ENCODE measurements around the gene CTIF.

The CTIF gene

DNA sequence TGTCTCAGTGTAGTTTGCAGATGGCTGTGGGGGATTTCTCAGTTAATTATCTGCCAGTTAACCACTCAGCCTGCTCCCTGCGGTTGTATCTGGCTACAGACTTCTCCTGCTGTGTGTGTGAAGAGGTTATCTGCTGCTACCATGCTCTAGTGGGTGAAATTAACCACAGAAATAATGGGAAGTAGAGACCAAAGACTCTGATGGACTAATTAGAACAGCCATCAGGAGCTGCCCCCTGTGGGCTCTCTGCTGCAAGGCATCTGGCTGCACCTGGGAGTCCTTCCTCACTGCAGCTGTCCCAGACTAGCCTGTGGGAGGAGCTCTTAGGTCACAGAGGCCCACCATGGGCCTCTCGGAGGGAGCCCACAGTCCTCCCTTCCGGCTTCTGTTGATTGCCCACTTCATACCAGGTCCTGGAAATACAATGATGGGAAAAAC lies 66.6 kb downstream of the CTIF start:
- DNase-seq: no peak

DNA sequence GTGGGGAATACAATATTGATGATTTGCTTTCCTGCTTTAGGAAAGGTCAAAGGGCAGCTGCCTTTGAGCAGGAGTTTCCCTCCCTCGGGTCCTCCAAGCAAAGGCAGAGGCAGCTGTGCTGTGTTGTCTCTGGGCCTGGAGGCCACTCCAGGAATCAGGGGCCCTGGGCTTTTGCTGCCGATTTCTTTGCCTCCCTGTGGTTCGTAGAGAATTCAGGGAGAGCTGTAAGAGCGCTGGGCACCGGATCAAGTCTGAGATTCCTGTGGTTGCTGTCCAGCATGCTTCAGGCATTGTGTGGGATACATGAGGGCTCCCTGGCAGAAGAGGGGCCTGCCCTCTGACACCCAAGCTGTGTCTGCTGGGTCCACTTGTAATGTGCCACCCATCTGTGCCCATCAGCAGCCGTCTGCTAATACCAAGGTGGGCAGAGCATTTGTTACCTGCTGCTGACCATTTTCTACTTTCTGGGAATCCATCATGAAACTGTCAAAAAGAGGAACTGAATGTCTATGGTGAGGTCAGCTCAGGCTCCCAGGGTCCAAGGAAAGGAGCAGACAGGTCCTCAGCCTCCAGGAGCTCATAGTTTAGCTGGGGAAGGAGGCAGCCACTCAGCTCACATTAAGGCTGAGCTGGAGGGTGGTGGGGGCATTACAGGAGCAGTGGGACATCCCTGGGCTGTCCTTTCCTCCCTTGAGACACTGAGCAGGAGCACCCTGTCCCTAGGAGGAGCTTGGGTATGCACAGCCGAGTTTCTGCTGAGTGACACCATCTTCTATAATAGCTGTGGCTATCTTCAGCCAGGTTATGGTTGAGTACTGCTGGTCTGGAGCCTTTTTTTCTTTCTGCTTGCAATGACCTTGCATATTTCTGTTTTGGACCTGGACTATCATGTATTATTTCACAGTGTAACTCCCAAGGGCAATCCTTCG lies 68.5 kb downstream of the CTIF start:
- no peak for DNase-seq

GRCh38 chr18:48608581-48608980 lies 69.8 kb downstream of the CTIF start:
- no peak for DNase-seq

GRCh38 chr18:48609114-48609513 lies 70.3 kb downstream of the CTIF start:
- DNase-seq: no peak

- no peak for DNase-seq
Measured at GRCh38 chr18:48609820-48610815, 71.3 kb downstream of the CTIF start.

DNA sequence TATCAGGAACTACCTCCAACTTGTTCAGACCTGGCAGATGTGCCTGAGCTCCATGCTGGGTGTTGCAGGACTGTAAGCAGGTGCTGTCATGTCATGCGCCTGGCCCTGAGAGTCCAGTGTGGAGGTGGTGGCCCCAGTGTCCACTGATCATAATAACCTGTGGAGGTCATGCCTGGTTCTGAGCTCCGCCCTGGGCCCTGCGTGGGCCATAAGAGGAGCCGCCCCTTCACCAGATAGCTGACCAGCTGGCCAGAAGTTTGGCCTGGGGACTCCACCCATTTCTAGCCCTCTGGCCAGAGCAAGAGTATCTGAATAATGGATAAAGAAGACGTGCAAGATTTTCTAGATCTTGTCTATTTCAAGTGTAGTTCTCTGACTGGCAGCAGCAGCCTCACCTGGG lies 72.4 kb downstream of the CTIF start:
- DNase-seq: no peak

DNA sequence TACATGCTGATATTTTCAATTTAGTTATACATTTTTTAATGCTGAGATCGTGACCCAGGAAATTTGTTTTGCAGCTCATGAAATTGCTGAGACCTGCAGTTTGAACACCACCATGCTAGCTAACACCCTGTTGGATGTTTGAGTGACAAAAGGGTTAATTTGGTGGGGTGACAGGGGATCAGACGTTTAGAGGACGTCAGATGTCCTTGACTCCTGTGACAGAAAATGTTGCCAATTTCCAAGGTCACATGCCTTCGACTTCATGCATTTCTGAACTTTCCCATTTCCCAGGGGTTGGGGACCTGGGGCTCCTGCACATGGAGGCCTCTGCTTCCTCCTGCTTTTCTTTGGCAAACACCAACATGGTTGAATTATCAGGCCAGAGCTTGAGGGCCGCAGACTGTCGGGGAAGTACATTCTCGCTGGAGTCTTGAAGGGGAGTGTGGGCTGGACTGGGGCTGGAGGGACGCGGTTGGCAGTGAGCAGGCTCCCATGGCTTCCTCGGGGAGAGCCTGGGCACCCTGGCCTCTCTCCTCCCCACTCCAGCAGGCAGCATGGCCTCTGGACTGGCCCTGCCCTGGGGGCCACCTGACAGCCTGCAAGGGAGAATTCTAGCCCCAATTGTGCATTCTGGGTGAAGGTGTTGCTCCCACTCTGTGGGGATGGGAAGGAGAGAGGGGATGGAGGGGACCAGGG lies 73.1 kb downstream of the CTIF start:
- DNase-seq: no peak

DNA sequence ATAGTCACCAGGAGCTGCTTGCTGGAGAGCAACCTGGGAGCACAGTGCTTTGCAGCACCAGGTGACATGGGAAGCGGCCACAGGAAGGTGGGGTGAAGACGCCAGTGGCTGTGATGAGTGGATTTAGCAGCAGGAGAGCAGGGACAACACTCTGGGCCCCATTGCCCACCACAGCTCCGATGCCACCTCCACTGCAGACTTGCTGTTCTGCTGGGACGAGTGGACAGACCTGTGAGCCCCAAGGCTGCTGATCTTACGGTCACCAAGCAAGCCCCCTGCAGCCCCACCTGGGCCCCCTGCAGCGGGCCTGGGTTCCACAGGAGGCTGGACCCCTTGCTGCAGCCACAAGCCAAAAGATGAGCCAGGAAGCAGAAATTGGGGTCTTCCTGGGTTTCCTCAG lies 73.7 kb downstream of the CTIF start:
- no peak for DNase-seq

- no peak for DNase-seq
Measured at GRCh38 chr18:48612917-48613316, 74.1 kb downstream of the CTIF start.

- no peak for DNase-seq
Measured at GRCh38 chr18:48613589-48614404, 75.0 kb downstream of the CTIF start.

DNA sequence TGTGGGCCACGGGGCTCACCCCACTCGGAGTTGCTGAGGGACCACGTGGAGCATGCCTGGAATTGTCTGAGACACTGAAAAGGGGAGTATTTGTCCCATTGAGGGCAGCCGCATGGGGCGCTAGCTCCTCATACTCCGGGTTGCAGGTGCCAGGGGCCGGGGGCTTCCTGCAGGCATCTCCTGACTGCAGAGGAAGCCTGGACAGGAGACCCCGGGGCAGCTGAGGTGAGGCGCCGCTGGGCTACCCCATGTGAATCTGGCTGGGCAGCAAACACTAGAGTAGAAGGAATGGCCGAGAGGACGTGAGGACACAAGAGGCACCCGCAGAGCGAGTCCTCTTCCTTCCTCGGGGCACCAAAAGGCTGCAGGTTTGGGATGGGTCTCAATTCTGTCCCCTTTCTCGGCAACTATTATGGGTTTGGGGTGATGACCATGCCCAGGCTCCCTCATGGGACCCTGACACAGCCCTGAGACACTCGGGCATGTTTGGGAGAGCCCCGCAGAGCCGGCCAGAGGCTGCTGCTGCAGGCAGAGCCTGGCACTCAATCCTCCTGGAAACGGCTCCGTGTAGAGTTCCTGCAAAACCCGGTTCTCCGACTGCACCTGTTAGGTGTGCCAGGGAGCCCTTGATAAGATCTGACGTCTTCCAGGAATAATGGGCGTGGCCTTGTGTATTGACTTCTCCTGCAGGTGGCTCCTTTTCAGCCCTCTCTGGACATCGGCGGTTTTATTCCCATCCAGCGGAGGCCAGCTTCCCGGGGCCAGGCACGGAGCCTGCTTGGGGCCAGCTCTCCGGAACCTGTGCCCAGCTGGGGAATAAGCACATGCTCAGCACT lies 77.0 kb downstream of the CTIF start:
- DNase-seq: no peak

GRCh38 chr18:48616484-48617255 lies 77.8 kb downstream of the CTIF start:
- DNase-seq: no peak

GRCh38 chr18:48617844-48618497 lies 79.1 kb downstream of the CTIF start:
- DNase-seq: no peak

GRCh38 chr18:48619016-48619415 lies 80.2 kb downstream of the CTIF start:
- no peak for DNase-seq

- DNase-seq: no peak
Measured at GRCh38 chr18:48619501-48619900, 80.7 kb downstream of the CTIF start.

DNA sequence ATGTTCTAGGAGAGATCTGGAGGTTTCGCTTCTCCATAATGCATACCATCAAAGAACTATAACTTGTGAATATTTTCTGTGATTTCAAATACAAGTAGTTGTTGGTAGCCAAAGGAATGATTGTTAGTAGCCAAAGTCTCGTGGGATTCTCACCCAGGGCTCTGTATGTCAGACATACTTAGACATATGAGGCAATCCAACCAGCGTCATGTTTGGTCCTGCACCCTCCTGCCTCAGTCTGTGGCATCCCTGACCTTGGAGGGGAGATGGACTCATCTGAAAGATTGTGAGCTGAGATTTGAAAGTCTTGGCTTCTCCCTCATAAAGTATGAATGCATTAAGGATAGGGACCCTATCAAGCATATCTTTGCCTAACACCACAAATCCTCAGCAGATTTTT lies 81.2 kb downstream of the CTIF start:
- no peak for DNase-seq

- peak; percentile 16 for DNase-seq
Measured at GRCh38 chr18:48621240-48621639, 82.4 kb downstream of the CTIF start.

DNA sequence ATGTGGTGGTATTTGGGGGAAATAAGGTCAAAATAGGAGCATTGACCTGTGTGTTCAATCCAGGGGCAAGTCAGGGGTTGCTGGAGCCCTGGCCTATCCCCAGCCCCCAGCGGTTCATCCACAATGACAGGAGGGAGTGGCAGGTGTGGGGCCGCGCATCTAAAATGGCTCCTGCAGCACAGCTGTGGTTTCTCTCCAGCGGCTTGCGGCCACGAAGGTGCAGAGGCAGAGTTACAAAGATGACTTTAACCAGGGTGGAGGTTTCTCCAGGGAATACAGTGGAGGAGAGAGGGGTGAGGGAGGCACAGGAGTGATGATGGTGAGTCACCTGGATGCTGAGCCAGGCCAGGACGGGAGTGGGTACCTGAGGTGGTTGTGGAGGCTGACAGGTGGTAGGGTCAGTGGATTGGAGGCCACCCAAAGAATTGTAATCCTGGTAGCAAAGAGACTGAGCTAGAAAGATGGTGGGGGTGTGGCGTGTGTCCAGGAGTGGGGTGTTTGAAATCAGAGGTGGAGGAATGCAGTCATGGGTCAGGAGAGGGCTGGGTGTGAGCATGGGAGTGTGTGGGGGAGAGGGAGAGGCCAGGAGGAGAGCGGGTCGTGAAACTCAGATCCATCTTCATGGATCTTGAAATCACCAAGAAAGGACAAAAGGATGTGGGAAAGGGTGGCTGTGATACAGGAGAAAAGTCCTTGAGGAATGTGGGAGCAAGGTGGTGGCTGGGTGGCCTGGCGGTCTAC lies 83.2 kb downstream of the CTIF start:
- DNase-seq: no peak

DNA sequence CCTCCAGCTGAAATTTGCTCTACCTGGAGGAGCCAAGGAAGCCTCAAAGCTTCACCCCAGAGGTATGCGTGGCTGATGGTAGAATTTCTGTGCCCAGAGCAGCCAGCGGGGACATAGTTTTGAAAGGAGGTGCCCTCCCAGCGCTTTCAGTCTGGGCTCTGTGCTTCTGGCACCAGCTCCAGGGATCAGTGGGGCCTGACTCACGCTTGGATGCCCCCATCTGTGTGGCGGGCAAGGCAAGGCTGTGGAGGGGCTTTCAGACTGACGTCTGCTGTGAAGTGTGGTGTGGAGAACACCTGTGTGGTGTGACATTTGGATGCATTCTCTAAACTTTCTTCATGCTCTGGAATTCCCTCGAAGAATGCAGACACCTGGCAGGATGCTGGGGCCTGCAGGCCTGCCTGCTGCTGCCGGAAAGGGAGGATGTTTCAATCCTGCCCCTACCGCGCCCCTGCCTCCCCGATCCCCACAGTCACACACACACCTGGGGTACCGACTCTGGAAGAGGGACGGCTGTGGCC lies 84.1 kb downstream of the CTIF start:
- no peak for DNase-seq
